Right lobe of liver (tissue), 6 donors: ENCODE data around the gene SVOPL. TPM values are rescaled to one million over a fixed set of nuclear protein-coding genes. Genes with fewer than 3 reads are reported as not detected.

Experiments used
- ATAC-seq, 4 donors: fragments of 200-7000 bp; cut with Tn5 transposase; one replicate each; pipeline ENCODE4 v1.9.1; 2020; ENCODE audit warnings: mild to moderate bottlenecking in 4 of 4, moderate library complexity in 4 of 4
- DNase-seq, 3 donors: peaks; one replicate each; pipeline ENCODE4 v3.0.0-alpha.2; 2020
- H3K27ac ChIP-seq, 3 donors: fragments of 200-600 bp; one replicate each; pipeline ENCODE4 v1.8.0; 2022
- H3K27me3 ChIP-seq, 2 donors: fragments of 200-600 bp; one replicate each; pipeline ENCODE4 v1.8.0; 2022
- H3K36me3 ChIP-seq, 4 donors: fragments of 200-600 bp; sonication (generic) in 1 of 4; one replicate each; pipeline versions ENCODE4 v1.5.1 to v1.8.0; 2017 to 2022; ENCODE audit warnings: control low read depth in 1 of 4
- H3K4me1 ChIP-seq, 4 donors: fragments of 200-600 bp; sonication (generic) in 1 of 4; one replicate each; pipeline versions ENCODE4 v1.5.1 to v1.8.0; 2017 to 2022; ENCODE audit warnings: control low read depth in 1 of 4
- H3K4me3 ChIP-seq, 3 donors: fragments of 200-600 bp; one replicate each; pipeline ENCODE4 v1.8.0; 2022
- H3K9me3 ChIP-seq, 4 donors: fragments of 200-600 bp; sonication (generic) in 1 of 4; one replicate each; pipeline versions ENCODE4 v1.5.1 to v1.8.0; 2017 to 2022; ENCODE audit warnings: control low read depth in 1 of 4
- CTCF ChIP-seq, 4 donors: fragments of 200-600 bp in 3 of 4; fragments of 450-650 bp in 1 of 4; IDR thresholded peaks; one replicate each; pipeline versions ENCODE4 v1.5.1 to v1.8.0; 2016 to 2022; ENCODE audit warnings: antibody characterized with exemption in 4 of 4, mild to moderate bottlenecking in 2 of 4
- POLR2A ChIP-seq: fragments of 450-650 bp; IDR thresholded peaks from one replicate; pipeline ENCODE4 v1.6.1; 2017; ENCODE audit warnings: antibody characterized with exemption, mild to moderate bottlenecking
- WGBS: methylation state at CpG from one replicate; pipeline ENCODE4 v1.1.6; 2018; ENCODE audit warnings: low coverage, low lambda C conversion rate; ENCODE audit not compliant: insufficient coverage; ENCODE audit errors: missing lambda C conversion rate; 5-methylcytosine and 5-hydroxymethylcytosine counted together
- intact Hi-C, 2 donors: fragments of 100-400 bp; cut with DNase I; formaldehyde crosslinking; loops; one replicate each; pipeline versions ENCODE4 v1.11.2 to v1.14.1; 2022
- total RNA-seq, 6 experiments: library from RNA; depleted of rRNA in 2 of 6; stranded (reverse); fragments of >200 nt in 2 of 6; fragmentation: NEBNext Ultra II Directional in 3 of 6; extraction: Animal tissue kit (Norgen Biotek cat#: 25700) in 3 of 6; gene quantifications; one replicate each; pipeline versions ENCODE4 v1.1.0 to v1.2.4, GENCODE V29; 2016 to 2023
- donor health status: DM: no; HTN: yes; CAD: no.
- donor health status: DM: no; HTN: no; CAD: no.
- donor health status: DM: no; HTN: no; CAD: no.
- donor health status: DM: no; HTN: yes; CAD: no.
- donor health status: DM: no; HTN: yes; CAD: no.

The SVOPL gene
- total RNA-seq, 6 experiments from 2014 or later: not detected

GRCh38 chr7:138746073-138746472 lies 44.9 kb upstream of the SVOPL start:
- no peak overlapping the region for H3K4me3 ChIP-seq
- H3K9me3 ChIP-seq: no peaks in the 10 kb centered on the region
- ATAC-seq (no peak), DNase-seq (no peak)
- no peaks in the 10 kb centered on the region for H3K36me3 ChIP-seq
- TF ChIP-seq CTCF (IDR thresholded peaks at IDR 0.05) (no peak), POLR2A (no peak)
- no peaks in the 10 kb centered on the region for H3K4me1 ChIP-seq
- H3K27me3 ChIP-seq: no peaks in the 10 kb centered on the region
- WGBS: 92% methylated on average over 4 of the region's 4 CpGs
- intact Hi-C loops: no loop called here
- no peak overlapping the region for H3K27ac ChIP-seq

- intact Hi-C loops: no loop called here
- H3K27me3 ChIP-seq: no peaks in the 10 kb centered on the region
- H3K4me1 ChIP-seq: no peaks in the 10 kb centered on the region
- no peak for DNase-seq
- H3K27ac ChIP-seq: no peak overlapping the region
- H3K4me3 ChIP-seq: no peak overlapping the region
- no peaks in the 10 kb centered on the region for H3K36me3 ChIP-seq
- WGBS: 85% methylated on average over 4 of the region's 7 CpGs
- TF ChIP-seq CTCF (IDR thresholded peaks at IDR 0.05): no peak
- TF ChIP-seq POLR2A: no peak
- no peaks in the 10 kb centered on the region for H3K9me3 ChIP-seq
- ATAC-seq: no peak
These were observed 44.0 kb upstream of the SVOPL start for GRCh38 chr7:138745189-138745588.

- Histone ChIP-seq H3K4me3 (no peak overlapping the region), H3K36me3 (no peaks in the 10 kb centered on the region), H3K27ac (no peak overlapping the region), H3K4me1 (peaks cover 0 to 3% (median 0%) of the 10 kb centered on the region in 4 donors), H3K9me3 (no peaks in the 10 kb centered on the region), H3K27me3 (no peaks in the 10 kb centered on the region)
- no peak for TF ChIP-seq POLR2A
- no peak for TF ChIP-seq CTCF (IDR thresholded peaks at IDR 0.05)
- intact Hi-C loops: no loop called here
- no peak for ATAC-seq
- WGBS: 71% methylated on average over 4 of the region's 5 CpGs
- no peak for DNase-seq
These were observed 40.2 kb upstream of the SVOPL start for GRCh38 chr7:138741453-138741735.

GRCh38 chr7:138739859-138740258 lies 38.7 kb upstream of the SVOPL start:
- no peak overlapping the region for H3K4me3 ChIP-seq
- TF ChIP-seq CTCF (IDR thresholded peaks at IDR 0.05): no peak
- no peak for TF ChIP-seq POLR2A
- no peaks in the 10 kb centered on the region for H3K9me3 ChIP-seq
- DNase-seq: no peak
- H3K36me3 ChIP-seq: no peaks in the 10 kb centered on the region
- WGBS: no CpG with 5 or more reads among the region's 1 CpG
- H3K27ac ChIP-seq: no peak overlapping the region
- no peaks in the 10 kb centered on the region for H3K27me3 ChIP-seq
- H3K4me1 ChIP-seq: peaks cover 0 to 3% (median 0%) of the 10 kb centered on the region in 4 donors
- intact Hi-C loops: loop anchor here in 1 of 2 donors (10.0 kb wide), 1 partner anchor 505 kb away; no protein-coding TSS in a partner anchor
- ATAC-seq: no peak
